ENCODE measurements around the gene DOCK7. TPM values are rescaled to one million over a fixed set of nuclear protein-coding genes. Genes with fewer than 3 reads are reported as not detected.
"Not testable (repeated sequence)": the region's sequence is repeated elsewhere in the genome, so short reads cannot be mapped to it uniquely, and the experiment has no call there.

Gene DOCK7
- total RNA-seq, 1 donor from 2014 or later, result 10.2 TPM

- no peaks in the 10 kb centered on the region for H3K9me3 ChIP-seq (replicated peaks)
- H3K36me3 ChIP-seq, result peaks cover 3% of the 10 kb centered on the region
- intact Hi-C loops (cut with micrococcal nuclease), result no loop called here
- TF ChIP-seq CTCF (IDR thresholded peaks at IDR 0.05; ENCODE audit: borderline replicate concordance), result no peak
- no peak for DNase-seq
- no peak overlapping the region for H3K4me3 ChIP-seq
- no peak overlapping the region for H3K27ac ChIP-seq (replicated peaks)
- H3K27me3 ChIP-seq (ENCODE audit: low read depth), result no peaks in the 10 kb centered on the region
- H3K4me1 ChIP-seq, result peaks cover 11% of the 10 kb centered on the region
Observed at GRCh38 chr1:62585469-62586155, 102.6 kb downstream of the DOCK7 start.

GRCh38 chr1:62573675-62574074 lies 114.5 kb downstream of the DOCK7 start:
- no peak for TF ChIP-seq CTCF (IDR thresholded peaks at IDR 0.05; ENCODE audit: borderline replicate concordance)

GRCh38 chr1:62572476-62572875 lies 115.7 kb downstream of the DOCK7 start:
- no peaks in the 10 kb centered on the region for H3K4me1 ChIP-seq
- DNase-seq, result no peak
- H3K4me3 ChIP-seq, result no peak overlapping the region
- intact Hi-C loops (cut with micrococcal nuclease), result no loop called here
- no peak for TF ChIP-seq CTCF (IDR thresholded peaks at IDR 0.05; ENCODE audit: borderline replicate concordance)
- peaks cover 32% of the 10 kb centered on the region for H3K9me3 ChIP-seq (replicated peaks)
- no peaks in the 10 kb centered on the region for H3K27me3 ChIP-seq (ENCODE audit: low read depth)
- peaks cover 32% of the 10 kb centered on the region for H3K36me3 ChIP-seq
- H3K27ac ChIP-seq (replicated peaks), result no peak overlapping the region

More at GRCh38 chr1:62573675-62574074, 114.5 kb downstream of the DOCK7 start:
- Histone ChIP-seq H3K4me1 (no peaks in the 10 kb centered on the region), H3K9me3 (replicated peaks) (peaks cover 23% of the 10 kb centered on the region), H3K36me3 (peaks cover 41% of the 10 kb centered on the region), H3K27me3 (ENCODE audit: low read depth) (no peaks in the 10 kb centered on the region), H3K4me3 (no peak overlapping the region), H3K27ac (replicated peaks) (no peak overlapping the region)
- no peak for DNase-seq
- intact Hi-C loops (cut with micrococcal nuclease), result no loop called here

GRCh38 chr1:62571517-62571916 lies 116.7 kb downstream of the DOCK7 start:
- H3K4me3 ChIP-seq; intact Hi-C loops (cut with micrococcal nuclease); DNase-seq; H3K27ac ChIP-seq (replicated peaks); H3K4me1 ChIP-seq; H3K27me3 ChIP-seq (ENCODE audit: low read depth): not testable (repeated sequence)
- peaks cover 29% of the 10 kb centered on the region for H3K36me3 ChIP-seq
- peaks cover 38% of the 10 kb centered on the region for H3K9me3 ChIP-seq (replicated peaks)

GRCh38 chr1:62567926-62568325 lies 120.3 kb downstream of the DOCK7 start:
- H3K27me3 ChIP-seq (ENCODE audit: low read depth); H3K4me3 ChIP-seq; H3K27ac ChIP-seq (replicated peaks); DNase-seq; intact Hi-C loops (cut with micrococcal nuclease); H3K4me1 ChIP-seq: not testable (repeated sequence)
- Histone ChIP-seq H3K9me3 (replicated peaks) (peaks cover 36% of the 10 kb centered on the region), H3K36me3 (peaks cover 21% of the 10 kb centered on the region)

GRCh38 chr1:62567182-62567581 lies 121.0 kb downstream of the DOCK7 start:
- H3K4me1 ChIP-seq; H3K4me3 ChIP-seq; intact Hi-C loops (cut with micrococcal nuclease); H3K27me3 ChIP-seq (ENCODE audit: low read depth); H3K27ac ChIP-seq (replicated peaks); DNase-seq: not testable (repeated sequence)
- H3K36me3 ChIP-seq, result peaks cover 13% of the 10 kb centered on the region
- peaks cover 29% of the 10 kb centered on the region for H3K9me3 ChIP-seq (replicated peaks)

- H3K9me3 ChIP-seq (replicated peaks), result no peaks in the 10 kb centered on the region
- no peak for TF ChIP-seq CTCF (IDR thresholded peaks at IDR 0.05; ENCODE audit: borderline replicate concordance)
- DNase-seq, result no peak
- H3K27me3 ChIP-seq (ENCODE audit: low read depth), result no peaks in the 10 kb centered on the region
- H3K4me1 ChIP-seq, result no peaks in the 10 kb centered on the region
- peaks cover 7% of the 10 kb centered on the region for H3K36me3 ChIP-seq
- H3K4me3 ChIP-seq, result no peak overlapping the region
- intact Hi-C loops (cut with micrococcal nuclease), result no loop called here
- H3K27ac ChIP-seq (replicated peaks), result no peak overlapping the region
Observed at GRCh38 chr1:62561306-62561705, 126.9 kb downstream of the DOCK7 start.

All from left ventricle myocardium inferior (tissue), 1 donor.